SJSA1 (cell line): ENCODE data around the gene RNF2. TPM values are rescaled to one million over a fixed set of nuclear protein-coding genes. Genes with fewer than 3 reads are reported as not detected.

Experiments
- DNase-seq, 2 experiments: peaks; one replicate each; pipeline ENCODE4 v3.0.0-alpha.2; 2015 to 2020; ENCODE audit warnings: low spot score in 2 of 2, low read depth in 1 of 2
- H3K27ac ChIP-seq: fragments of 250-450 bp; sonication (Bioruptor Pico); 2 replicates; pipeline ENCODE4 v1.5.1; 2020; ENCODE audit warnings: mild to moderate bottlenecking, moderate library complexity
- H3K27me3 ChIP-seq: fragments of 250-450 bp; sonication (Bioruptor Pico); replicated peaks from 2 replicates; pipeline ENCODE4 v1.5.1; 2020; ENCODE audit warnings: mild to moderate bottlenecking, moderate library complexity
- H3K36me3 ChIP-seq: fragments of 250-450 bp; sonication (Bioruptor Pico); 2 replicates; pipeline ENCODE4 v1.5.1; 2020; ENCODE audit warnings: mild to moderate bottlenecking
- H3K4me1 ChIP-seq: fragments of 250-450 bp; sonication (Bioruptor Pico); replicated peaks from 2 replicates; pipeline ENCODE4 v1.6.1; 2021; ENCODE audit warnings: mild to moderate bottlenecking
- H3K4me3 ChIP-seq: fragments of 250-450 bp; sonication (Bioruptor Pico); 2 replicates; pipeline ENCODE4 v1.5.1; 2020; ENCODE audit warnings: mild to moderate bottlenecking
- H3K9me3 ChIP-seq: fragments of 250-450 bp; sonication (Bioruptor Pico); replicated peaks from 2 replicates; pipeline ENCODE4 v1.5.1; 2020; ENCODE audit warnings: mild to moderate bottlenecking
- total RNA-seq: library from RNA; depleted of rRNA; stranded (reverse); fragments of >200 nt; shearing (Covaris generic); gene quantifications from 2 replicates; pipeline ENCODE4 v1.2.3, GENCODE V29; 2014

The RNF2 gene
- total RNA-seq, 1 experiment from 2014 or later, result 20.9 TPM

- Histone ChIP-seq H3K27me3 (no peaks in the 10 kb centered on the region), H3K9me3 (no peaks in the 10 kb centered on the region), H3K4me1 (no peaks in the 10 kb centered on the region), H3K4me3 (no peak overlapping the region), H3K27ac (no peak overlapping the region), H3K36me3 (peaks cover 23% of the 10 kb centered on the region)
- DNase-seq, result no peak
These were observed 41.7 kb downstream of the RNF2 start for GRCh38 chr1:185087101-185087500.

- H3K27me3 ChIP-seq, result no peaks in the 10 kb centered on the region
- no peaks in the 10 kb centered on the region for H3K4me1 ChIP-seq
- no peak overlapping the region for H3K27ac ChIP-seq
- H3K4me3 ChIP-seq, result no peak overlapping the region
- peaks cover 26% of the 10 kb centered on the region for H3K36me3 ChIP-seq
- DNase-seq, result no peak
- H3K9me3 ChIP-seq, result no peaks in the 10 kb centered on the region
These were observed 42.4 kb downstream of the RNF2 start for GRCh38 chr1:185087746-185088145.

GRCh38 chr1:185091480-185091879, 46.1 kb downstream of the RNF2 start:
- Histone ChIP-seq H3K27me3 (no peaks in the 10 kb centered on the region), H3K9me3 (no peaks in the 10 kb centered on the region), H3K27ac (no peak overlapping the region), H3K4me3 (no peak overlapping the region), H3K4me1 (no peaks in the 10 kb centered on the region), H3K36me3 (peaks cover 43% of the 10 kb centered on the region)
- DNase-seq, result no peak

GRCh38 chr1:185094761-185095160, 49.4 kb downstream of the RNF2 start:
- H3K4me1 ChIP-seq, result no peaks in the 10 kb centered on the region
- DNase-seq, result no peak
- peaks cover 42% of the 10 kb centered on the region for H3K36me3 ChIP-seq
- no peaks in the 10 kb centered on the region for H3K27me3 ChIP-seq
- H3K4me3 ChIP-seq, result no peak overlapping the region
- H3K27ac ChIP-seq, result no peak overlapping the region
- H3K9me3 ChIP-seq, result no peaks in the 10 kb centered on the region

GRCh38 chr1:185096531-185096930, 51.2 kb downstream of the RNF2 start:
- H3K9me3 ChIP-seq, result no peaks in the 10 kb centered on the region
- H3K36me3 ChIP-seq, result peaks cover 49% of the 10 kb centered on the region
- H3K27me3 ChIP-seq, result no peaks in the 10 kb centered on the region
- no peak for DNase-seq
- H3K4me1 ChIP-seq, result no peaks in the 10 kb centered on the region
- no peak overlapping the region for H3K4me3 ChIP-seq
- no peak overlapping the region for H3K27ac ChIP-seq

- Histone ChIP-seq H3K27me3 (no peaks in the 10 kb centered on the region), H3K27ac (no peak overlapping the region)
- no peak for DNase-seq
These were observed 58.7 kb downstream of the RNF2 start for GRCh38 chr1:185104083-185104482.

GRCh38 chr1:185105121-185105520, 59.8 kb downstream of the RNF2 start:
- no peak for DNase-seq
- Histone ChIP-seq H3K27ac (no peak overlapping the region), H3K4me3 (no peak overlapping the region), H3K27me3 (no peaks in the 10 kb centered on the region), H3K9me3 (no peaks in the 10 kb centered on the region; the same call in 1 of the 2 replicates), H3K4me1 (no peaks in the 10 kb centered on the region), H3K36me3 (peaks cover 6% of the 10 kb centered on the region)

More at GRCh38 chr1:185104083-185104482, 58.7 kb downstream of the RNF2 start:
- H3K4me1 ChIP-seq, result no peaks in the 10 kb centered on the region
- no peaks in the 10 kb centered on the region; the same call in 1 of the 2 replicates for H3K9me3 ChIP-seq
- H3K36me3 ChIP-seq, result peaks cover 16% of the 10 kb centered on the region
- no peak overlapping the region for H3K4me3 ChIP-seq

GRCh38 chr1:185108321-185108720, 63.0 kb downstream of the RNF2 start:
- Histone ChIP-seq H3K36me3 (no peaks in the 10 kb centered on the region; the same call in 1 of the 2 replicates), H3K27me3 (no peaks in the 10 kb centered on the region), H3K4me1 (no peaks in the 10 kb centered on the region), H3K9me3 (no peaks in the 10 kb centered on the region; the same call in none of the 2 replicates), H3K4me3 (no peak overlapping the region), H3K27ac (no peak overlapping the region)
- DNase-seq, result no peak

- Histone ChIP-seq H3K9me3 (no peaks in the 10 kb centered on the region; the same call in none of the 2 replicates), H3K27me3 (no peaks in the 10 kb centered on the region), H3K4me3 (no peak overlapping the region), H3K27ac (no peak overlapping the region), H3K36me3 (no peaks in the 10 kb centered on the region), H3K4me1 (no peaks in the 10 kb centered on the region)
- DNase-seq, result no peak
These were observed 64.8 kb downstream of the RNF2 start for GRCh38 chr1:185110145-185110544.

GRCh38 chr1:185111873-185112272, 66.5 kb downstream of the RNF2 start:
- Histone ChIP-seq H3K27me3 (no peaks in the 10 kb centered on the region), H3K36me3 (no peaks in the 10 kb centered on the region), H3K27ac (no peak overlapping the region), H3K9me3 (no peaks in the 10 kb centered on the region; the same call in none of the 2 replicates), H3K4me1 (no peaks in the 10 kb centered on the region), H3K4me3 (no peak overlapping the region)
- DNase-seq, result no peak

GRCh38 chr1:185112356-185112755, 67.0 kb downstream of the RNF2 start:
- no peak overlapping the region for H3K4me3 ChIP-seq
- H3K9me3 ChIP-seq, result no peaks in the 10 kb centered on the region; the same call in none of the 2 replicates
- no peak for DNase-seq
- no peak overlapping the region for H3K27ac ChIP-seq
- no peaks in the 10 kb centered on the region for H3K27me3 ChIP-seq
- H3K4me1 ChIP-seq, result no peaks in the 10 kb centered on the region
- H3K36me3 ChIP-seq, result 0 out of 2 replicates have a peak, but pooled peaks cover under 1% of the 10 kb centered on the region

GRCh38 chr1:185129708-185130107, 84.3 kb downstream of the RNF2 start:
- DNase-seq, result no peak
- Histone ChIP-seq H3K4me1 (no peaks in the 10 kb centered on the region), H3K27ac (no peak overlapping the region), H3K36me3 (peaks cover 51% of the 10 kb centered on the region), H3K27me3 (no peaks in the 10 kb centered on the region), H3K9me3 (0 out of 2 replicates have a peak, but pooled peaks cover 4% of the 10 kb centered on the region), H3K4me3 (no peak overlapping the region)

GRCh38 chr1:185132534-185132933, 87.2 kb downstream of the RNF2 start:
- 0 out of 2 replicates have a peak, but pooled peaks cover 4% of the 10 kb centered on the region for H3K9me3 ChIP-seq
- H3K4me3 ChIP-seq, result no peak overlapping the region
- H3K4me1 ChIP-seq, result no peaks in the 10 kb centered on the region
- no peak for DNase-seq
- no peak overlapping the region for H3K27ac ChIP-seq
- H3K36me3 ChIP-seq, result peaks cover 44% of the 10 kb centered on the region
- no peaks in the 10 kb centered on the region for H3K27me3 ChIP-seq

GRCh38 chr1:185137896-185138545, 92.7 kb downstream of the RNF2 start:
- Histone ChIP-seq H3K27ac (no peak overlapping the region), H3K36me3 (peaks cover 15% of the 10 kb centered on the region), H3K4me1 (no peaks in the 10 kb centered on the region), H3K4me3 (no peak overlapping the region), H3K27me3 (no peaks in the 10 kb centered on the region), H3K9me3 (0 out of 2 replicates have a peak, but pooled peaks cover 2% of the 10 kb centered on the region)
- no peak for DNase-seq
